Activated CD8-positive, alpha-beta memory T cell treated with anti-CD3 and anti-CD28 coated beads, Interleukin-2, amount 50 U/mL, for 24 hours (primary cell): Measurements from ENCODE around the gene TRDN.
"Not testable (repeated sequence)": the region's sequence is repeated elsewhere in the genome, so short reads cannot be mapped to it uniquely, and the experiment has no call there.

Source experiments
- DNase-seq: peaks from one replicate; pipeline ENCODE4 v3.0.0-alpha.2; 2020; ENCODE audit errors: extremely low read depth

Gene TRDN

DNA sequence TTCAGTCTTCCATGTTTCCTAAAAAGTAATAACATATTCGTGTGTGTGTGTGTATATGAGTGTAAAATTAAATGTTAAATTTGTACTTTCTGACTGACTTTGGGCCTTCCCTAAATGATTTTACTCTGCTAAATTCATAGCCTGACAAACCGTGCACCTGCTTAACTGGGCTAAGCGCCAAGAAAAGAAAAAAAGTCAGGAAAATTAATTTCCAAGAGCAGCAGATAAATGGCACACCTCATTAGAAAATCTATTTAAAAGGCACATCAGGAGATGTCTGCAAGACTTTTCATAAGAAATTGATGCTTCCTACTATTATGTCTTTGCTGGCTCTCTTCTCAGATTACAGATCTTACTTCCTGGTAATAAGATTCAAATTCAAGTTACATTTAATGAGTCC lies 72.4 kb downstream of the TRDN start:
- DNase-seq, result no peak

GRCh38 chr6:123562677-123563076 lies 74.1 kb downstream of the TRDN start:
- no peak for DNase-seq

DNA sequence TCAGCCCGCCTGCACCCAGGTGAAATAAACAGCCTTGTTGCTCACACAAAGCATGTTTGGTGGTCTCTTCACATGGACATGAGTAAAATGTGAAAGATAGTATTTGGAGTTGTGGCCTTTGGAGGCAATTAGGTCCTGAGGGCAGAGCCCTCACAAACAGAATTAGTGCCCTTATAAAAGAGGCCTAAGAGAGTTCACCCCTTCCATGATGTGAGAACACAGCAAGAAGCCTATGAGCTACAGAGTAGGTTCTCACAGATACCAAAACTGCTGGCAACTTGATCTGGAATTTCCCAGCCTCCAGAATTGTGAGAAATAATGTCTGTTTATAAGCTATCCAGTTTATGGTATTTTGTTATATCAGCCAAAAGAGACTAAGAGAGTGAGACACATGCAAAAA lies 74.5 kb downstream of the TRDN start:
- no peak for DNase-seq

DNA sequence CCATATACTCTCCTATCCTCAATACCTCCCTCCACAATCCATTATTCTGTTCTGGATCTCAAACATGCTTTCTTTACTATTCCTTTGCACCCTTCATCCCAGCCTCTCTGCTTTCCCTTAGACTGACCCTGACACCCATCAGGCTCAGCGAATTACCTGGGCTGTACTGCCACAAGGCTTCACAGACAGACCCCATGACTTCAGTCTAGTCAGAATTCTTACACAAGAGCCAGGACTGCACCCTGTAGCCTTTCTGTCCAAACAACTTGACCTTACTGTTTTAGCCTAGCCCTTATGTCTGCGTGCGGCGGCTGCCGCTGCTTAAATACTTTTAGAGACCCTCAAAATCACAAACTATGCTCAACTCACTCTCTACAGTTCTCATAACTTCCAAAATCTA lies 76.9 kb downstream of the TRDN start:
- DNase-seq, result not testable (repeated sequence)

GRCh38 chr6:123557474-123557873 lies 79.3 kb downstream of the TRDN start:
- DNase-seq, result not testable (repeated sequence)

GRCh38 chr6:123551939-123552707 lies 84.6 kb downstream of the TRDN start:
- DNase-seq, result no peak

DNA sequence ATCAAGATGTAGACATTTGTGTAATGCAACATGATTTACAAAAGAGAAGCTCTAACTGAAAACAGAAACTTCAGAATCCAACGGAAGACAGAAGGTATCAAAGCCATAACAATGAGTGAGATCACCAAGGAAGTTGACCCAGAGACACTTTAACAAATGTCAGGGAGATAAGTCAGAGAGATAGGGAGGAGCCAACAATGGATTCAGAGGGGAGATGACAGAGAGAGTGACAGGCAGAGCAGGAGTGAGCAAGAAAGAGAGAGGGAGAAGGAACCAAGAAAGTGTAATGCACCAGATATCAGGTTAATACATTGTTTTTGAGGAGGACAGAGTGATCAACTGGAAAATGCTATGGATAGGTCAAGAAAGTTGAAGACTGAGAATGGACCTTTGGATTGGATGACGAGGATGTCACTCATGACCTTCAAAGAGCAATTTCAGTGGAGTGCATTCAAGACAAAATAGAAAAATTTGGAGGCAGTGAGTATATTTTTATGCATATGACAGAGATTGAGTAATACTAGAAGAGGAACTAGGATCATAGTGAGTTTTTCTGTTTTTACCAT lies 86.6 kb downstream of the TRDN start:
- no peak for DNase-seq

DNA sequence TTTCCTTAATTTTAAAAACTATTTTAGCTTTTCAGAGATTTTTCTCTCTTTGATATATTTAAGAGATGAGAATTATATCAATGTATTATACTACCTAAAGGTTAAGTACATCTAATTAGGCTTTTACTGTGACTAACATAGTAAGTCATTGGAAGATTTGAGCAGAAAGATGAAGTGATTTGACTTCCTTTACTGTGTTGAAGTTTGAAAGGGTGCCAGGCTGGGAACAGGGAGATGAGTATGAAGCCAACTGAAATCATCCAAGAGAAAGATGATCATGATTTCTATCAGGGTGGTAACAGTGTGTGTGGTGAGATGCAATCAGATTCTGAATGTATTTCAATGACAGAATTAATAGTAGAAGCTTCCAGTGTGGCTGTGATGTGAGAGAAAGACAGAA lies 87.3 kb downstream of the TRDN start:
- DNase-seq, result no peak

DNA sequence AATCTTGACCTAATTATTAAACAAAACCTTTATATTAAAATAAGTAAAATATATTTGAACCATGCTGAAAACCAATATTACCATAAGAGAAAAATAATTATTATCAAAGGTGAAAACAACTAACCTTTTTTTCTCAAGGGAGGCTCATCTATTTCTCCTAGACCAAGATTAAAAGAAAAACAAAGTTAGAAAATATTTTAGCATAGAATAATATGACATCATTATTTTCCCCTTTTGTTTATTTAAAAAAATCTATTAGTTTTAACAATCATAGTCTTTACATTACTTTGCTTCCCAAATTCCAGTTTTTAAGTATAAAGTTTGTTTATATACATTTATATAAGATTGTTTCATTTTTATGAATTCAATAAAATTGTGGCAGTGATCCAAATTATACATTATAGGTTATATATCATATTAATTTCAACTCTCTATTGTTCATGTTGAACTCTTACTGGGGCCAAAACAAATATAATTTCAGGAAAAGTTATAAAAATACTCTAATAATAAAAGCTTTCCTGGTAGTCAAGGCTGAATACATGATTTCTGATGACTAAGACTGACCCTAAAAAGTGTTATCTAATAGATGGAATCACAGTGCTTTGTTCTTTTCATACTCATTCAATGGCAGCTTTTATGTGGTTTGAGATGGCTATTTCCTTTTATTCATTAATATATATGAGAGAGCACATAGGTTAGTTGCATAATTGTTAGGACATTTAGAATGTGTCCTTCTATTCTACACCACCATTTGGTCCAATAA lies 89.4 kb downstream of the TRDN start:
- DNase-seq, result no peak

DNA sequence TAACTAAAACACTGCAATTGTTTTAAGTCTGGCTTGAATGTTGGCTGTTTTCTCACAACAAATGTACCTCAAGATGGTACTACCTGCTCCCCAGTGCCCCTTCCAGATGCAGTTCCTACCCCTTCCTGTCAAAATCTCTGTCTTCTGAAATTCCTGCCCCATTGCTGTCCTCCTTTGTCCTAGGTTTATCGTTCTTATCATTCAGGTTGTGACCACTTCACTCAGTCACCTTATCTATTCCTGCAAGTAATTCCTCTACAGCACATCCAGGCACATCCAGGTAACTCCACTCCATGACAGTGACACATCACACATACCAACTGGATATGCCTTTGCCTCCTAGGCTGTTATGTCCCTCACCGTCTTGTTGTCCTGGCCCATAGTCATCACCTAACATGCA lies 90.2 kb downstream of the TRDN start:
- DNase-seq, result no peak

GRCh38 chr6:123541462-123541861 lies 95.3 kb downstream of the TRDN start:
- no peak for DNase-seq

DNA sequence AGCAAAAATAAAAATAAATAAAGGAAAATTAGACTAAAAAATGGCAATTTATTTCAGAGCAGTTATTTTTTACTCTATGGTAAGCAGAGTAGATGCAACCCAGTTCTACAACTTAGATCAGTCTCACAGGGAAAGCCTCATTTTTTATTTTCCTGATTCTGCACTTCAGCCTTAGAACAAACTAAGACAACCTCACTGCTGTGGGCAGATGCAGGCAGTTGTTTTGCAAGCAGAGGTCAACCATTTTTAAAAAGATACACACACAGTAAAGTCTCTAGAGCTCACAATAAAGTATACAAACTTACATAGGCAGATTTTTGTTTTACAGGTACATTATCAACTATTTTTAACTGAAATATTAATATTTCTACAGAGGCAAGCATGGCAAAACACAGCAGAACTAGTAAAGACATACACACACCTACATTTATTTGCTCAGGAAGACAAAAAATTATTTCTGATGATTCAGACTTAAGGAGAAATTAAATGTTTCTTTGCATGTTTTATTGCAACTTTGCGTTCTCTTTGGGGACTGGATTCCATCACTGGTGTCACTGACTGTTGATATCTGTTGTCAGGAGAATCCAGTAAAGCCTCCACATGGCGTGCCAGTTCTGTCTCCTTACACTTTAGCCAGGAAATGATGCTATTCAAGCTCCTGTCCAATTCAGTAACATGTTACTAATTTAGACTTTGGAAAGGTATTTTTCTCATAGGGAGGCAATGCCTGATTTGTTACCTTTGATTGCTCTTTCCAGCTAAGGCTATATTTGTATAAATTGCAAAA lies 102.7 kb downstream of the TRDN start:
- no peak for DNase-seq

DNA sequence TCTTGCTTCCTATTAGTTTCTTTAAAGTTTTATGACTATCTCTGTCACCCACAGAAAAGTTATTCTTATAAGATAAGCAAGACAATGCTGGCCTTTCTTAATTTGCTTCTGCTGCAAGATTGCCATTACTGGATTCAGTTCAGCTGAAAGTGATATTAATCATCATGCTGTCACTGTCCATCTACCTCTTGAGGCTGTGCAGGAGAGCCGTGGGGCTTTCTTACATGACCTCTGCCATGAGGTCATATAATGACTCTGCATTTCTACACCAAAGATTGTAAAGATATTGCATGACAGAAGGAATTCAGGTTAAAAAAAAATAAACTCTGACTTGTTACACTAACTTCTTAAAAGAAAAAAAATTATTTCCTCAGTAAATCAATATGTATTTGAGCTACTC lies 106.9 kb downstream of the TRDN start:
- no peak for DNase-seq

DNA sequence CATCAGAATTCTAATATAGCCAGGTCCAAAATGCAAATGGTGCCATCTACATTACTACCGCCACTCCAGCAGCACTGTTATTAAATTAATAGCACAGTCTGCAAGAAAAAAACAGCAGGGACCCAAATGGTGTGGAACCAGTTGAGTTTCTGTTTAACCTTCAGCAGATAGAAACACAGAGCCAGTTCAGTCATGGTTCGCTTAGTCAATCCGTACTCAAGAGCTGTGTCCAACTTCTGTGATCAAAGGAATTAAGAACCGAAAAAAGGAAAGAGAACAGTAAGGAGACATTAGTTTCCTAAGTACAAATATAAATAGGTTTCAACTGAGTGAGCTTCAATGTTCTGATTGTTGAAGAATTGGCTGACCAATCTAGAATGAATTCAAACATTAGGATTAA lies 107.7 kb downstream of the TRDN start:
- DNase-seq, result no peak

- no peak for DNase-seq
Measured at GRCh38 chr6:123527406-123527805, 109.3 kb downstream of the TRDN start.

GRCh38 chr6:123526128-123526527 lies 110.6 kb downstream of the TRDN start:
- no peak for DNase-seq

GRCh38 chr6:123524781-123525180 lies 112.0 kb downstream of the TRDN start:
- DNase-seq, result no peak

- DNase-seq, result no peak
Measured at GRCh38 chr6:123520217-123520616, 116.5 kb downstream of the TRDN start.

GRCh38 chr6:123519189-123519505 lies 117.6 kb downstream of the TRDN start:
- DNase-seq, result no peak

GRCh38 chr6:123518441-123519188 lies 118.1 kb downstream of the TRDN start:
- no peak for DNase-seq

DNA sequence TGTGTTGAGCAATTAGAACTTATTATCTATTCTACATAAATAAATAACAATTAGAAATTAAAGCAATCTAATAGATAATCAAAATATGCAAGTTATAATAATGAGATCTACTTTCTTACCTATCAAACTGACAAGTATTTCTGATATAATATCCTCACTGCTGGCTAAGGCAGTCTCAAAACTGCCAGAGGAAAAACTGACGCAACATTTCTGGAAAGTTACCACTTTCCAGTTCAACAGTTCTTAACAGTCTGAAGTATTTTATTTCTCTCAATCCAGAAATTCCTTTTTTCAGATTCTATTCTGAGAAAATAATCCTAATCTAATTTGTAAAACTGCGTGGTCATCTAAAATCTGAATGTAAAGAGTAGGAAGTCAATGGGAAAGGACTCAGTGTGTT lies 121.0 kb downstream of the TRDN start:
- no peak for DNase-seq

GRCh38 chr6:123509112-123509511 lies 127.6 kb downstream of the TRDN start:
- DNase-seq, result no peak
